Measurements from ENCODE around the gene VMO1. TPM values are rescaled to one million over a fixed set of nuclear protein-coding genes. Genes with fewer than 3 reads are reported as not detected.

Gene VMO1
- total and polyA plus RNA-seq, 4 experiments from 2014 or later: 0.50 TPM; not detected in 3

- CTCF ChIA-PET (ENCODE audit: partially characterized antibody): no interaction called here
Observed at GRCh38 chr17:4823373-4824089, 37.4 kb upstream of the VMO1 start.

DNA sequence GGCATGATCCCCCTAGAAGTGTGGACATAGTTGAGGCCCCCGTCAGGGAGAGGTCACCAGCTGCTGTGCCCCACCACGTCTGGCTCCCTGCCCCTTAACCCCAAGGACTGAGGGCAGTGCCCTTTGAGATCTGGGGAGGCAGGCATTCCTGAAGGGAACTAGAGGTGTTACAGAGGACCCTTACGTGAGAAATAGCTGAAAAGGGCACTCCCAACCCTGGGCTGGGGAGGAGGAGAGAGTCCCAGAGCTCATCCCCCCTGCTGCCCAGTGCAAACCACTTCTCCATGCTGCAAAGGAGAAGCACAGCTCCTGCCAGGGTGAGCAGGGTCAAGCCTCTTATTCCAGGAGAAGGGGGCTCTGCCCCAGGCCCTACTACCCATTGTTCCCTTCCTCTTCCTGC, 36.7 kb upstream of the VMO1 start:
- CTCF ChIA-PET (ENCODE audit: partially characterized antibody): no interaction called here

More at GRCh38 chr17:4823373-4824089, 37.4 kb upstream of the VMO1 start:
- no peak overlapping the region for H3K4me3 Mint-ChIP-seq
- Histone ChIP-seq H3K27ac (ENCODE audit: low read depth, low read length) (no peak overlapping the region), H3K9me3 (ENCODE audit: control insufficient read depth in 1 of 2, low read length in 2 of 2) (no peaks in the 10 kb centered on the region), H3K27me3 (ENCODE audit: insufficient read depth, low read length) (no peaks in the 10 kb centered on the region), H3K4me3 (ENCODE audit: low read length in 2 of 2) (no peak overlapping the region), H3K4me1 (ENCODE audit: insufficient read depth, low read length) (no peaks in the 10 kb centered on the region), H3K36me3 (ENCODE audit: insufficient read depth, low read length) (no peaks in the 10 kb centered on the region)
- POLR2A ChIA-PET (ENCODE audit: partially characterized antibody): no interaction called here
- DNase-seq: no peak
- no peaks in the 10 kb centered on the region for H3K27me3 Mint-ChIP-seq
- H3K36me3 Mint-ChIP-seq: peaks cover 0 to 7% of the 10 kb centered on the region in 2 donors
- no peaks in the 10 kb centered on the region for H3K4me1 Mint-ChIP-seq
- peak overlapping the region in 1 of 7 donors; percentile 47 for H3K27ac Mint-ChIP-seq
- H3K9me3 Mint-ChIP-seq: no peaks in the 10 kb centered on the region
- intact Hi-C loops (cut with micrococcal nuclease): no loop called here

DNA sequence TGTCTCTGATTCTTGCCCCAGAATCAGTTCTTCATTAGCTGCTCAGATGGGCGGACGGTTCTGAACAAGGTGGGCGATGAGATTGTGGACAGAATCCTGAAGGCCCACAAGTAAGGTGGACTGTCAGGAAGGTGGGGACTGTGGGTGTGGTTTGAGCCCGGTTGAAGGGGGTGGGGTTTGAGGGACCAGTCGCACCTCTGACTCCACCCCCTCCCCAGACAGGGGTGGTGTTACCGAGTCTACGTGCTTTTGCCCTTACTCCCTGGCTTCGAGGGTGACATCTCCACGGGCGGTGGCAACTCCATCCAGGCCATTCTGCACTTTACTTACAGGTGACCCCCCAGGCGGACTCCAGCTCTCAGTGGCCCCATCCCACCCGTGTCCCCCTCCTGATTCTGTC, 32.1 kb upstream of the VMO1 start:
- POLR2A ChIA-PET (ENCODE audit: partially characterized antibody): no interaction called here
- H3K9me3 Mint-ChIP-seq: peaks cover 0 to 2% (median 0%) of the 10 kb centered on the region in 8 donors

More for the DNA sequence above, 36.7 kb upstream of the VMO1 start:
- Mint-ChIP-seq H3K27me3 (no peaks in the 10 kb centered on the region), H3K4me3 (no peak overlapping the region), H3K27ac (no peak overlapping the region), H3K4me1 (no peaks in the 10 kb centered on the region), H3K36me3 (peaks cover 0 to 7% of the 10 kb centered on the region in 2 donors), H3K9me3 (no peaks in the 10 kb centered on the region)
- Histone ChIP-seq H3K4me3 (ENCODE audit: low read length in 2 of 2) (no peak overlapping the region), H3K36me3 (ENCODE audit: insufficient read depth, low read length) (no peaks in the 10 kb centered on the region), H3K4me1 (ENCODE audit: insufficient read depth, low read length) (no peaks in the 10 kb centered on the region), H3K27me3 (ENCODE audit: insufficient read depth, low read length) (no peaks in the 10 kb centered on the region), H3K9me3 (ENCODE audit: control insufficient read depth in 1 of 2, low read length in 2 of 2) (no peaks in the 10 kb centered on the region), H3K27ac (ENCODE audit: low read depth, low read length) (no peak overlapping the region)
- POLR2A ChIA-PET (ENCODE audit: partially characterized antibody): no interaction called here
- DNase-seq: no peak
- intact Hi-C loops (cut with micrococcal nuclease): no loop called here

DNA sequence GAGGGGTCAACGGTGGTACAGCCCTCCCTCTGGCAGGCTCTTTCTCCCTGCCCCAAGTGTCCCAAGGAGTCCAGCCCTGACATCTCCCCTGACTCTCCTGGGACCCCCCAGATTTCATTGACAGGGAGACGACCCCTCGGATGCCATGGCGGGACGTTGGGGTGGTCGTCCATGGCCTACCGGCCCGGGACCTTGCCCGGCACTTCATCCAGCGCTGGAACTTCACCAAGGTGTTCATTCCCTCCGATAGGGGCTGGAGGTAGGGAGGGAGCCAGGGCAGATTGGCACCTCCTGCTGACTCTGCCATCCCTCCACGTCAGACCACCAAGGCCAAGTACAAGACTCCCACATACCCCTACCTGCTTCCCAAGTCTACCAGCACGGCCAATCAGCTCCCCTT, 30.7 kb upstream of the VMO1 start:
- no peak for DNase-seq
- POLR2A ChIA-PET (ENCODE audit: partially characterized antibody): no interaction called here
- Histone ChIP-seq H3K4me1 (ENCODE audit: insufficient read depth, low read length) (no peaks in the 10 kb centered on the region), H3K27ac (ENCODE audit: low read depth, low read length) (no peak overlapping the region), H3K27me3 (ENCODE audit: insufficient read depth, low read length) (no peaks in the 10 kb centered on the region), H3K36me3 (ENCODE audit: insufficient read depth, low read length) (no peaks in the 10 kb centered on the region), H3K4me3 (ENCODE audit: low read length in 2 of 2) (no peak overlapping the region), H3K9me3 (ENCODE audit: control insufficient read depth in 1 of 2, low read length in 2 of 2) (no peaks in the 10 kb centered on the region)
- Mint-ChIP-seq H3K4me3 (no peak overlapping the region), H3K36me3 (peaks cover 6 to 11% of the 10 kb centered on the region in 2 donors), H3K4me1 (no peaks in the 10 kb centered on the region), H3K27me3 (no peaks in the 10 kb centered on the region), H3K9me3 (peaks cover 0 to 2% (median 0%) of the 10 kb centered on the region in 8 donors), H3K27ac (no peak overlapping the region)
- intact Hi-C loops (cut with micrococcal nuclease): no loop called here
- CTCF ChIA-PET (ENCODE audit: partially characterized antibody): no interaction called here

More for the DNA sequence above, 32.1 kb upstream of the VMO1 start:
- no peak for DNase-seq
- H3K27me3 Mint-ChIP-seq: no peaks in the 10 kb centered on the region
- Histone ChIP-seq H3K4me3 (ENCODE audit: low read length in 2 of 2) (no peak overlapping the region), H3K36me3 (ENCODE audit: insufficient read depth, low read length) (no peaks in the 10 kb centered on the region), H3K9me3 (ENCODE audit: control insufficient read depth in 1 of 2, low read length in 2 of 2) (no peaks in the 10 kb centered on the region), H3K4me1 (ENCODE audit: insufficient read depth, low read length) (no peaks in the 10 kb centered on the region), H3K27me3 (ENCODE audit: insufficient read depth, low read length) (no peaks in the 10 kb centered on the region), H3K27ac (ENCODE audit: low read depth, low read length) (no peak overlapping the region)
- no peak overlapping the region for H3K4me3 Mint-ChIP-seq
- intact Hi-C loops (cut with micrococcal nuclease): no loop called here
- CTCF ChIA-PET (ENCODE audit: partially characterized antibody): no interaction called here
- H3K36me3 Mint-ChIP-seq: peaks cover 6 to 13% of the 10 kb centered on the region in 2 donors
- H3K4me1 Mint-ChIP-seq: no peaks in the 10 kb centered on the region
- no peak overlapping the region for H3K27ac Mint-ChIP-seq

GRCh38 chr17:4815043-4815675, 29.0 kb upstream of the VMO1 start:
- ChIA-PET POLR2A (ENCODE audit: partially characterized antibody) (no interaction called here), CTCF (ENCODE audit: partially characterized antibody) (no interaction called here)
- intact Hi-C loops (cut with micrococcal nuclease): no loop called here
- peaks cover 0 to 2% (median 0%) of the 10 kb centered on the region in 8 donors for H3K9me3 Mint-ChIP-seq
- H3K27ac ChIP-seq (ENCODE audit: low read depth, low read length): no peak overlapping the region
- H3K36me3 ChIP-seq (ENCODE audit: insufficient read depth, low read length): no peaks in the 10 kb centered on the region
- no peaks in the 10 kb centered on the region for H3K9me3 ChIP-seq (ENCODE audit: control insufficient read depth in 1 of 2, low read length in 2 of 2)
- H3K36me3 Mint-ChIP-seq: peaks cover 11 to 12% of the 10 kb centered on the region in 2 donors
- H3K27ac Mint-ChIP-seq: no peak overlapping the region
- no peaks in the 10 kb centered on the region for H3K4me1 Mint-ChIP-seq
- H3K4me3 Mint-ChIP-seq: no peak overlapping the region
- H3K27me3 Mint-ChIP-seq: no peaks in the 10 kb centered on the region
- H3K27me3 ChIP-seq (ENCODE audit: insufficient read depth, low read length): no peaks in the 10 kb centered on the region
- no peaks in the 10 kb centered on the region for H3K4me1 ChIP-seq (ENCODE audit: insufficient read depth, low read length)
- no peak overlapping the region for H3K4me3 ChIP-seq (ENCODE audit: low read length in 2 of 2)
- no peak for DNase-seq

DNA sequence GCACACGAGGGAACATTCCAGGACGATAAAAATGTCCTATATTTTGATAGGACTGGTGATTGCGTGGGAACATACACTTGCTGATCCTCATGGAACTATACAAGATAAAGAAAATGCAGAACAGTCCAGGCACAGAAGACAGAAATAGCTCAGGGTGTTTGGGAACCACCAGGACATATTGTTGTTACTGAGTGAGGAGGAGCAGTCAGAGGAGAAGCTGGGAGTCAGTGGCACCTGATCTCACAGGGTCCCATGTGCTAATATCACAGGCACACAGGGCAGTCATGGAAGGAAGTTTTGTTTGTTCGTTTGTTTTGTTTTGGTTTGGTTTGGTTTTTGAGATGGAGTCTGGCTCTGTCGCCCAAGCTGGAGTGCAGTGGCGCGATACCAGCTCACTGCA, 26.5 kb upstream of the VMO1 start:
- Histone ChIP-seq H3K27ac (ENCODE audit: low read depth, low read length) (no peak overlapping the region), H3K27me3 (ENCODE audit: insufficient read depth, low read length) (no peaks in the 10 kb centered on the region), H3K4me3 (ENCODE audit: low read length in 2 of 2) (no peak overlapping the region), H3K4me1 (ENCODE audit: insufficient read depth, low read length) (peaks cover 7% of the 10 kb centered on the region), H3K9me3 (ENCODE audit: control insufficient read depth in 1 of 2, low read length in 2 of 2) (no peaks in the 10 kb centered on the region), H3K36me3 (ENCODE audit: insufficient read depth, low read length) (no peaks in the 10 kb centered on the region)
- Mint-ChIP-seq H3K4me3 (no peak overlapping the region), H3K27me3 (no peaks in the 10 kb centered on the region), H3K27ac (peak overlapping the region in 1 of 7 donors; percentile 43), H3K4me1 (peaks cover 1 to 14% (median 5%) of the 10 kb centered on the region in 4 donors), H3K9me3 (peaks cover 0 to 2% (median 0%) of the 10 kb centered on the region in 8 donors), H3K36me3 (peaks cover 12 to 16% of the 10 kb centered on the region in 2 donors)
- ChIA-PET CTCF (ENCODE audit: partially characterized antibody) (interaction anchor here (1.1 to 1.5 kb wide), 2 partner anchors 22 to 23 kb away, joined by 3 to 4 read pairs; no protein-coding TSS in a partner anchor), POLR2A (ENCODE audit: partially characterized antibody) (no interaction called here)
- intact Hi-C loops (cut with micrococcal nuclease): no loop called here
- DNase-seq: no peak

- Mint-ChIP-seq H3K27ac (peak overlapping the region in 1 of 7 donors; percentile 70), H3K4me3 (no peak overlapping the region), H3K9me3 (peaks cover 0 to 2% (median 0%) of the 10 kb centered on the region in 8 donors), H3K27me3 (no peaks in the 10 kb centered on the region), H3K36me3 (peaks cover 10 to 16% of the 10 kb centered on the region in 2 donors), H3K4me1 (peaks cover 1 to 17% (median 6%) of the 10 kb centered on the region in 4 donors)
- intact Hi-C loops (cut with micrococcal nuclease): no loop called here
- Histone ChIP-seq H3K9me3 (ENCODE audit: control insufficient read depth in 1 of 2, low read length in 2 of 2) (no peaks in the 10 kb centered on the region), H3K27ac (ENCODE audit: low read depth, low read length) (no peak overlapping the region), H3K4me1 (ENCODE audit: insufficient read depth, low read length) (peaks cover 10% of the 10 kb centered on the region), H3K36me3 (ENCODE audit: insufficient read depth, low read length) (no peaks in the 10 kb centered on the region), H3K27me3 (ENCODE audit: insufficient read depth, low read length) (no peaks in the 10 kb centered on the region), H3K4me3 (ENCODE audit: low read length in 2 of 2) (no peak overlapping the region)
- ChIA-PET POLR2A (ENCODE audit: partially characterized antibody) (no interaction called here), CTCF (ENCODE audit: partially characterized antibody) (interaction anchor here (1.1 kb wide), 1 partner anchor 21 kb away, joined by 4 read pairs; no protein-coding TSS in a partner anchor)
- DNase-seq: no peak
Observed at GRCh38 chr17:4811471-4811870, 25.3 kb upstream of the VMO1 start.
